GM21423 (cell line): ENCODE measurements around the gene RGS7BP.
"Not testable (repeated sequence)": the region's sequence is repeated elsewhere in the genome, so short reads cannot be mapped to it uniquely, and the experiment has no call there.

ENCODE experiments used
- ATAC-seq: cut with Tn5 transposase; IDR thresholded peaks from one replicate; pipeline ENCODE4 v1.9.1; 2021; ENCODE audit warnings: mild to moderate bottlenecking, moderate library complexity; ENCODE audit not compliant: unreplicated experiment

The RGS7BP gene

DNA sequence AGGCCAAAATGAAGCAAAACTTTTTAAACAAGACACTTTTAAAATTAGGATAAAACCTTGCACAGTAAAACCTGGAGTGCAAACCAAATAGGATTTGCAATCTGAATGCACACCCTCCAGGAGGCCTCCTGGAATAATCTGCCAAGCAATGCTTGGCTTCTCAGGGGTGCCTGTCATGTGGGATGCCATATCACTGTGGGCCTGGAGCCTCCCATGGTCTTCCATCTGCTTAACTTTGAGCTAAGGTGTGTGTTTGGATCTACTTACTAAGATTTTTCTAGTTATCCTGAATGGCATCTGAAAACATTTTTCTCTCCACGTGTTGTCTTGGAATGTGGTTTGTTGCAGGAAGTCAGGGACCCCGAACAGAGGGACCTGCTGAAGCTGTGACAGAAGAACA lies 52.1 kb downstream of the RGS7BP start:
- ATAC-seq = no peak

- not testable (repeated sequence) for ATAC-seq
These were observed 52.8 kb downstream of the RGS7BP start for GRCh38 chr5:64558641-64559040.

DNA sequence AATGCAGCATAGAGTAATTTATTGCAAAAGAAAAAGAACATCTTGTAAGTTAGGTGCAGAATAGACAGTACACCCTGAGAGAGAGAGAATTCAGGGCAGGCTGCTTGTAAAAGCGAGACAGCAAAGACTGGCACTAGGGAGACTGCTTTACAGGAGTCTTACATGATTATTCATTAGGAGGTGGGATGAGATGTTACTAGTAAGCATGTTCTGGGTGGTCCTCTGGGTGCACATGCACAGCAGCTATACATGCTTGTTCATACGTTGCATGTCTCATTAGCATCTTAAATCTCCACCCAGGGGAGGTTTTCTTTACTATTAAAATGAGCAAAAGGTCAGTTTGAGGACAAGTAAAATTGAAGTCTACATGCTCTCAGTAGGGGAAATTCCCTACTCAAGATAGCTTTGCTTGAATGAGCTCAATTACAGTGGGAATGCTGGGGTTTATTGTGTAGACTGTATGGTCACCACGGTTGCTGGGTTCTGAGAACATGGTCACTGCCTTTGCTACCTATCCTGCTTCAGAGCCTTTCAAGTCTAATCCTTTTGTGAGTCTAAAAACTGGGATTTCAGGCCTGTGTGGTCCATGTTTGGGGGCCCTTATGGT lies 60.6 kb downstream of the RGS7BP start:
- no peak for ATAC-seq

DNA sequence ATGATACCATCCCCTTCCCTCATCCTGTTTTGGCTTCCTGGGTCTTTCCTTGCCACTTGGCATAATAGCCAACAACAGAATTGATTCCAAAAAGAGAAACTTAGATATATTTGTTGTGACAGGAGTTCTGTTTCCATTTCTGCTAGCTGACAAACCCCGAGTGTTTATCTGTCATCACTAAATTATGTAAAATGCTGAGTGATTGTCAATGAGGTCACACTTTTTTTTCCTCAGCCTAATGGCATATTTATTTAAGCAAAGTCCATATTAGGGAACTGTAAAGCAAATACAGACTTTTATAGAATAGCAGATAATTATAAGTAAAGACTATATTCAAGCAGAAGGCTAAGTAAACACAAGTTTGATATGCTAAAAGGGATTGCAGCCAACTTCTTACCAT lies 64.0 kb downstream of the RGS7BP start:
- ATAC-seq = no peak

GRCh38 chr5:64570395-64570996 lies 64.7 kb downstream of the RGS7BP start:
- ATAC-seq = no peak

DNA sequence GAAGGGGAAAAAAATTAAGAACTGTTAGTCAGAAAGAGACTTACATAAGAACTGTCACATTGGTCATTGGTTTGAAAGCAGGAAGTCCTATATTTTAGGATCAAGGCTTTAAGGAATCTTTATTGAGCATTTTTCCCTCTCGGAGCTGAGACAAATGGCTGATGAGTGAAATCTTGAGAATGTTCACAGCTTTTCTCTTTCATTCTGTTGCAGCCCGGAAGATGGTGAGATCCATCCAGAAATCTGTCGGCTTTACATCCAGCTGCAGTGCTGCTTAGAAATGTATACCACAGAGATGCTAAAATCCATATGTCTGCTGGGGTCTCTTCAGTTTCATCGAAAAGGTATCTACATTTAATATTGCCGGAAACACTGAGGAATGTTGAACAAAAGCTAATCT lies 69.7 kb downstream of the RGS7BP start:
- ATAC-seq = no peak

GRCh38 chr5:64576250-64576649 lies 70.4 kb downstream of the RGS7BP start:
- no peak for ATAC-seq

DNA sequence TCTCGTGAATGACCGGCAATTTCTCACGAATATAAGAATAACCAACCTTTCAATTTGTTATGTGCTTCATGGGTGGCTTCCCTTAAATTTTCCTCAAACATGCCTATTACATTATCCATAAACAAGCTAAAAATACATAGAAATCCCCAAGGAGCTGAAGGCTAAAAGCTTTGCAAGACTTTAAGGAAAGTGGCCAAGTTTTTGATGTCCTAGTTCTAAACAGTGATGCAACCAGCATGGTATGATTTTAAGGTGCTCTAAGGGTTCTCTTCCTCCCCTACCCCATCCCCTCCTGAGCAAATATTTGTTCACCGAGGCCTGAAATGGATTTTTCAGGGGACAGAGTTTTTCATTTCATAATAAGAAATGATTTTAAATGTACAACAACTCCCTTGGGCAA lies 79.8 kb downstream of the RGS7BP start:
- ATAC-seq = no peak

- ATAC-seq = no peak
These were observed 81.6 kb downstream of the RGS7BP start for GRCh38 chr5:64587370-64587769.

DNA sequence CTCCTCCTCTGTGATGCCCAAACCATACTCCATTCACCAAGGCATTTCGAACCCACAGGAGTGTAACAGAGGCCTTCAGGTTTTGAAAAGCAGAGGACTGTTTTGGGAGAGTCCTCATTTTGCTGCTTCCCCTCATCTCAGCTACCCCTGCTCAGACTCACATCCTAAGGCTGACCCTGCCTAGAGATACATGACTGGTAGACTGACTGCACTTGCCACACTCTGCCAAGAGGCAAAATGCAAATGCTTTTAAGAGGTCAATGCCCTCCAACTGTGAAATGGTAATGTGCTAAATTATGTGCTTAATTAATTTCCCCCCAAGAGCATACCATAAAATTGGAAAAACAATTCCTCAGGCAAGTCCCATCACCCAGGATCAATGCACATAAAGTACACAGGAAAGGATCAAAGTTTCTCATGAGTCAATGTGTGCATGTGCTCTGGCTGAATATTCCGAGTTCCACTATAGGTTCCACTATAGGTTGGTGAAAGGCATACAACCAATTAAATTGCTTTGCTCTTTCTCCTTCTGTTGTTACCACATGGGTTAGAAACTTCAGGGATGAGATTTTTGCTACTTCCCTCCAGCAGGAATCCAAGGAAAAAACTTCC lies 87.0 kb downstream of the RGS7BP start:
- ATAC-seq = no peak

GRCh38 chr5:64594025-64594424 lies 88.2 kb downstream of the RGS7BP start:
- no peak for ATAC-seq

- no peak for ATAC-seq
These were observed 88.8 kb downstream of the RGS7BP start for GRCh38 chr5:64594601-64595000.

DNA sequence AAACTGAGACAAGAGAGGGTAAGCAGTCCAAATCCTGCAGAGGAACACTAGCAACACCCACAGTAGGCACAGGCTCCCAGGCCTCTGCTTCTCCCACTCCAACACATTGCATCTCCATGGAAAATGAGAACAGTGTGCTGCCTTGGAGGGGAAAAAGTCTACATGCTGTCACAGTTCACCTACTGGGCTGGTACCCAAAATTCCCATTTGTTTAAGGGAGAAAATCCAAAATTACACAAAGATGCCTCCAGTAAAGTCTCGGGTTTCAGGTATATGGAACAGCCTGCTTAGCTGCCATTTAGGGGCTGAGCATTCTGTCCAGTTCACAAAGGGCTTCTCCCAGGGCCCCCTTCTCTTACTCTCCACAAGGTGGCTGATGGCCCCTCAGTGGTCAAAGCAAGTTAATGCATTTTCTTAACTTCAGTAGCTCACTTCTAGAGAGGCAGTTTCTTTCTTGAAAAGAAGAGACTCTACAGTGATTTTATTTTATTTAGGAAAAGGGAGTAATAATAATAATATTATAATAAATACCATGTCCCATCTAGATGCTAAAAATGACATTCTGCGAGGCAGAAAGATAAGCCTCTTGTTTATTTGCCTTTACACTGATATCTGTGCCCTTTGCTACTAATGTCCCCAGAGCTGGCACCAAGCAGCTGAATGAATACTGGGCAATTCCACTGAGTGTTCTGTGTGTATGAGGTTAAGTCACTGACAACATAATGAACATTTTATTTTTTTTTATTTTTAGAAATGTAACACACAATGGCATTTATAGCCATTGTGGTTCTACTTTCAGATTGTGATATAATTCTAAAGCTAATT lies 89.4 kb downstream of the RGS7BP start:
- no peak for ATAC-seq

- no peak for ATAC-seq
These were observed 93.4 kb downstream of the RGS7BP start for GRCh38 chr5:64599226-64599625.

GRCh38 chr5:64603676-64604075 lies 97.9 kb downstream of the RGS7BP start:
- ATAC-seq = no peak

- no peak for ATAC-seq
These were observed 101.1 kb downstream of the RGS7BP start for GRCh38 chr5:64606926-64607325.

- ATAC-seq = peak; percentile 41
These were observed 106.6 kb downstream of the RGS7BP start for GRCh38 chr5:64612344-64612961.

- peak; percentile 68 for ATAC-seq
These were observed 110.1 kb downstream of the RGS7BP start for GRCh38 chr5:64615895-64616294.

DNA sequence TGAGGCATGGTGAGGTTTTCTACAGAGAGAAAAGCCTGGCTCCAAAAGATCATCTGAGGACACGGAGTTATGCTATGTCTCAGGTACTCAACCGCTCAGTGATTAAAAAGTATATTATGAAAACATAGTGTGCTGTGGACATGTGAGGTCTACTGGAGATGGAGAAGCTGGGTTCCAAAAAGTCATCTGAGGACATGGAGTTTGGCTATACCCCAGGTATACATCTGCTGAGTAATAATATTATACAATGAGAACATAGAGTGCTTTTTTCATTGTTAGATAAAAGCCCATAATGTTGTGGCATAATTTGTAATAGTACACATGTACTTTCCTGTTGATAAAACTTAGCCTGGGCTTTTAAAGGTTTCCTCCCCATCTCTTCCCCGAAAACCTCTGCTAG lies 113.8 kb downstream of the RGS7BP start:
- ATAC-seq = no peak

DNA sequence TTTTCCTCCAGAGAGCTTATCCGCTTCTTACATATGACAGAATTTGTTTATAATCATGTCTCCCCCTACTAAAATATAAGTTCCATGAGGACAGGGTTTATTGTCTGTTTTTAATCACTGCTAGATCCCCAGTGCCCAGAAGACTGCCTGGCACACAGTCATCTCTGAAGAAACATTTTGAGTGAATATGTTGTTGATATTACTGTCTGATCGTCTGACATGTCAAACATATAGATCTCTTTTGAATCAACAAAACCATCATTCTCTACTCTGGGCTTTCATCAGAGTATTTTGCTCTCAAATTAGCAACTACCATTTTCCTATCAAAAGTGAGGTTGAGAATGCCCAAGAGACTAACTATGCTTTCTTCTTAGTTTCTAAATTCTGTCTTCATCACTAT lies 117.2 kb downstream of the RGS7BP start:
- ATAC-seq = no peak

DNA sequence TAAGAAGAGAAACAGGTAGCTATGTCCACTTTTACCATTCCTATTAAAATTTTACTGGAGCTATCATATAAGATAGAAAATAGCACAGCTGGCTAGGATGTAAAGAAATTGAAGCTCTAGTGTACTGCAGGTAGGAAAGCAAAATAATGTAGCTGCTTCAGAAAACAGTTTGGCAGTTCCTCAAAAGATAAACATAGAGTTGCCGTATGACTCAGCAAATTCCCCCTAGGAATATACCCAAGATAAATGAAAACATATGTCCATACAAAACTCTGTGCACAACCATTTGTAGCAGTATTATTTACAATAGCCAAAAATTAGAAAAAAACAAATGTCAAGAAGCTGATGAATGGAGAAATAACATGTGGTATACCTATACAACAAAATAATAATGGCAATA lies 119.9 kb downstream of the RGS7BP start:
- ATAC-seq = no peak
